Thymus (tissue), 11 donors: Measurements from ENCODE around the gene TRAK1. TPM values are rescaled to one million over a fixed set of nuclear protein-coding genes. Genes with fewer than 3 reads are reported as not detected.

ENCODE experiments used
- DNase-seq, 9 donors: peaks; one replicate each; pipeline ENCODE4 v3.0.0-alpha.2; 2013; ENCODE audit warnings: low spot score in 9 of 9, low read depth in 6 of 9, missing footprints in 1 of 9
- H3K27ac ChIP-seq, 2 donors: one replicate each; pipeline ENCODE4 v1.5.1; 2013; ENCODE audit warnings: control low read depth in 1 of 2, low read depth in 1 of 2, low read length in 1 of 2, mild to moderate bottlenecking in 1 of 2, moderate library complexity in 1 of 2
- H3K27me3 ChIP-seq, 2 donors: one replicate each; pipeline ENCODE4 v1.5.1; 2013; ENCODE audit warnings: low read length in 1 of 2; ENCODE audit not compliant: control insufficient read depth in 2 of 2, insufficient read depth in 1 of 2
- H3K36me3 ChIP-seq, 2 donors: one replicate each; pipeline ENCODE4 v1.5.1; 2013; ENCODE audit warnings: low read length in 1 of 2, mild to moderate bottlenecking in 1 of 2, moderate library complexity in 1 of 2; ENCODE audit not compliant: control insufficient read depth in 2 of 2, insufficient read depth in 2 of 2
- H3K4me1 ChIP-seq, 2 donors: one replicate each; pipeline ENCODE4 v1.5.1; 2013; ENCODE audit warnings: low read length in 2 of 2; ENCODE audit not compliant: control insufficient read depth in 2 of 2, insufficient read depth in 2 of 2
- H3K4me3 ChIP-seq, 2 donors: one replicate each; pipeline ENCODE4 v1.5.1; 2013; ENCODE audit warnings: low read length in 2 of 2, control low read depth in 1 of 2, mild to moderate bottlenecking in 1 of 2
- H3K9me3 ChIP-seq, 2 donors: one replicate each; pipeline ENCODE4 v1.5.1; 2013; ENCODE audit warnings: low read length in 1 of 2, mild to moderate bottlenecking in 1 of 2; ENCODE audit not compliant: control insufficient read depth in 2 of 2, insufficient read depth in 1 of 2
- WGBS: extraction: QIAGEN DNeasy Blood & Tissue Kit; methylation state at CpG from one replicate; pipeline ENCODE4 v1.1.7; 2013; 5-methylcytosine and 5-hydroxymethylcytosine counted together
- polyA plus RNA-seq: library from polyadenylated mRNA; stranded (reverse); fragments of 200-250 nt; gene quantifications from one replicate; pipeline ENCODE4 v1.2.3, GENCODE V29; 2013
- total RNA-seq: library from RNA; stranded (reverse); fragments of 120-200 nt; gene quantifications from one replicate; pipeline ENCODE4 v1.2.4, GENCODE V29; 2013
- donor health status: healthy.

The TRAK1 gene
- total and polyA plus RNA-seq, 2 donors, result 10.9 to 20.1 TPM

GRCh38 chr3:42052132-42052483 lies 39.0 kb upstream of the TRAK1 start:
- Histone ChIP-seq H3K27ac (no peak overlapping the region), H3K4me1 (peaks cover 0 to 3% of the 10 kb centered on the region in 2 donors), H3K4me3 (no peak overlapping the region), H3K27me3 (no peaks in the 10 kb centered on the region), H3K36me3 (no peaks in the 10 kb centered on the region), H3K9me3 (no peaks in the 10 kb centered on the region)
- DNase-seq, result no peak
- 92% methylated on average over 2 of the region's 2 CpGs for WGBS

- H3K4me1 ChIP-seq, result peaks cover 0 to 3% of the 10 kb centered on the region in 2 donors
- 95% methylated on average over 10 of the region's 10 CpGs for WGBS
These were observed 38.4 kb upstream of the TRAK1 start for GRCh38 chr3:42052484-42053351.

GRCh38 chr3:42053476-42053875 lies 37.7 kb upstream of the TRAK1 start:
- 98% methylated on average over 7 of the region's 7 CpGs for WGBS

More at GRCh38 chr3:42052484-42053351, 38.4 kb upstream of the TRAK1 start:
- DNase-seq, result no peak
- H3K36me3 ChIP-seq, result no peaks in the 10 kb centered on the region
- H3K4me3 ChIP-seq, result no peak overlapping the region
- H3K9me3 ChIP-seq, result no peaks in the 10 kb centered on the region
- no peaks in the 10 kb centered on the region for H3K27me3 ChIP-seq
- peak overlapping the region in 1 of 2 donors; percentile 58 for H3K27ac ChIP-seq

GRCh38 chr3:42055291-42055690 lies 35.9 kb upstream of the TRAK1 start:
- WGBS, result 95% methylated on average over 3 of the region's 3 CpGs
- H3K27ac ChIP-seq, result no peak overlapping the region
- no peaks in the 10 kb centered on the region for H3K27me3 ChIP-seq
- H3K4me3 ChIP-seq, result no peak overlapping the region
- H3K36me3 ChIP-seq, result no peaks in the 10 kb centered on the region
- peaks cover 0 to 3% of the 10 kb centered on the region in 2 donors for H3K4me1 ChIP-seq
- H3K9me3 ChIP-seq, result no peaks in the 10 kb centered on the region
- DNase-seq, result no peak

More at GRCh38 chr3:42053476-42053875, 37.7 kb upstream of the TRAK1 start:
- Histone ChIP-seq H3K4me3 (no peak overlapping the region), H3K9me3 (no peaks in the 10 kb centered on the region), H3K36me3 (no peaks in the 10 kb centered on the region), H3K27ac (no peak overlapping the region), H3K27me3 (no peaks in the 10 kb centered on the region), H3K4me1 (peaks cover 0 to 3% of the 10 kb centered on the region in 2 donors)
- no peak for DNase-seq

- no peak for DNase-seq
- H3K9me3 ChIP-seq, result no peaks in the 10 kb centered on the region
- no peaks in the 10 kb centered on the region for H3K27me3 ChIP-seq
- no peak overlapping the region for H3K4me3 ChIP-seq
- H3K36me3 ChIP-seq, result no peaks in the 10 kb centered on the region
- peaks cover 0 to 3% of the 10 kb centered on the region in 2 donors for H3K4me1 ChIP-seq
- H3K27ac ChIP-seq, result no peak overlapping the region
- WGBS, result 97% methylated on average over 2 of the region's 2 CpGs
These were observed 34.3 kb upstream of the TRAK1 start for GRCh38 chr3:42056840-42057239.

- peak overlapping the region; percentile 4 to 18 for H3K27ac ChIP-seq
These were observed 33.5 kb upstream of the TRAK1 start for GRCh38 chr3:42057561-42058211.

GRCh38 chr3:42061025-42061712 lies 30.0 kb upstream of the TRAK1 start:
- no peaks in the 10 kb centered on the region for H3K9me3 ChIP-seq
- H3K27ac ChIP-seq, result peak overlapping the region in 1 of 2 donors; percentile 28
- H3K4me3 ChIP-seq, result no peak overlapping the region
- no peaks in the 10 kb centered on the region for H3K27me3 ChIP-seq
- DNase-seq, result no peak
- H3K4me1 ChIP-seq, result peaks cover 0 to 3% of the 10 kb centered on the region in 2 donors
- no peaks in the 10 kb centered on the region for H3K36me3 ChIP-seq
- WGBS, result 88% methylated on average over 7 of the region's 7 CpGs

More at GRCh38 chr3:42057561-42058211, 33.5 kb upstream of the TRAK1 start:
- Histone ChIP-seq H3K4me3 (no peak overlapping the region), H3K4me1 (peaks cover 0 to 2% of the 10 kb centered on the region in 2 donors), H3K27me3 (no peaks in the 10 kb centered on the region), H3K9me3 (no peaks in the 10 kb centered on the region), H3K36me3 (no peaks in the 10 kb centered on the region)
- DNase-seq, result no peak
- 91% methylated on average over 7 of the region's 7 CpGs for WGBS

GRCh38 chr3:42061713-42062380 lies 29.3 kb upstream of the TRAK1 start:
- Histone ChIP-seq H3K9me3 (no peaks in the 10 kb centered on the region), H3K27ac (peak overlapping the region; percentile 28 to 48), H3K36me3 (no peaks in the 10 kb centered on the region), H3K4me3 (no peak overlapping the region), H3K4me1 (peaks cover 0 to 8% of the 10 kb centered on the region in 2 donors), H3K27me3 (no peaks in the 10 kb centered on the region)
- DNase-seq, result peak in 1 of 9 donors; percentile 27
- 90% methylated on average over 6 of the region's 6 CpGs for WGBS
